Endothelial cell of umbilical vein (primary cell): ENCODE results near the gene AGMO. TPM values are rescaled to one million over a fixed set of nuclear protein-coding genes. Genes with fewer than 3 reads are reported as not detected.

ENCODE experiments used
- BruUV-seq: library from RNA; stranded (reverse); fragments of 400-500 nt; replicated peaks from 2 replicates; lab custom pipeline; 2021; lab: Mats Ljungman, UMichigan
- CTCF ChIA-PET: fragments of 300-600, 350-600 bp; sonication (Branson Sonifier 250); formaldehyde crosslinking; loops from one replicate; lab custom pipeline; 2021; ENCODE audit warnings: antibody characterized with exemption, inconsistent platforms; lab: Charles Lee
- POLR2A ChIA-PET: fragments of 300-600, 350-600 bp; sonication (Branson Sonifier 250); formaldehyde crosslinking; loops from one replicate; lab custom pipeline; 2021; ENCODE audit warnings: antibody characterized with exemption, inconsistent platforms; lab: Charles Lee
- DNase-seq: peaks from one replicate; pipeline ENCODE4 v3.0.0-alpha.2; 2011; ENCODE audit warnings: low read depth, low spot score
- FAIRE-seq: peaks from 2 replicates; lab custom pipeline; 2011; peaks lifted over from hg19 to GRCh38; lab: Jason Lieb, UNC
- H2AFZ ChIP-seq: 2 replicates; pipeline ENCODE4 v1.6.0; 2012; ENCODE audit warnings: low read depth, low read length, control low read depth, inconsistent platforms
- H3K27ac ChIP-seq: 2 replicates; pipeline ENCODE4 v1.5.1; 2011; ENCODE audit warnings: low read depth, mild to moderate bottlenecking, control low read depth, low read length, moderate library complexity; ENCODE audit not compliant: insufficient read depth
- H3K27me3 ChIP-seq, 2 experiments: 2 replicates each; pipeline versions ENCODE4 v1.6.0 to v1.6.1; 2011; ENCODE audit warnings: low read length in 2 of 2, mixed read lengths in 1 of 2; ENCODE audit not compliant: control insufficient read depth in 2 of 2, insufficient read depth in 2 of 2
- H3K36me3 ChIP-seq, 2 experiments: 2 replicates in 1 of 2; 3 replicates in 1 of 2; pipeline ENCODE4 v1.5.1; 2011; ENCODE audit warnings: low read length in 2 of 2, mild to moderate bottlenecking in 1 of 2, moderate library complexity in 1 of 2; ENCODE audit not compliant: control insufficient read depth in 2 of 2, insufficient read depth in 2 of 2; ENCODE audit errors: extremely low read depth in 1 of 2
- H3K4me1 ChIP-seq: 3 replicates; pipeline ENCODE4 v1.5.1; 2011; ENCODE audit warnings: mild to moderate bottlenecking, low read length; ENCODE audit not compliant: control insufficient read depth, insufficient read depth; ENCODE audit errors: extremely low read depth
- H3K4me2 ChIP-seq: 2 replicates; pipeline ENCODE4 v1.6.1; 2011; ENCODE audit warnings: low read length, control low read depth, mixed read lengths; ENCODE audit not compliant: insufficient read depth
- H3K4me3 ChIP-seq, 3 experiments: fragments of 200-600 bp in 1 of 3; sonication (generic), shearing (Covaris generic) in 1 of 3; replicated peaks in 1 of 3; 2 replicates each; pipeline ENCODE4 v1.5.1; 2011 to 2016; ENCODE audit warnings: control low read depth in 3 of 3, low read length in 3 of 3, mild to moderate bottlenecking in 2 of 3, inconsistent platforms in 1 of 3, low read depth in 1 of 3, moderate library complexity in 1 of 3; ENCODE audit not compliant: insufficient read depth in 1 of 3
- H3K79me2 ChIP-seq: 2 replicates; pipeline ENCODE4 v1.6.0; 2012; ENCODE audit warnings: low read length, inconsistent platforms; ENCODE audit not compliant: control insufficient read depth, insufficient read depth
- H3K9ac ChIP-seq: replicated peaks from 2 replicates; pipeline ENCODE3; 2011; ENCODE audit warnings: low read length, control low read depth; ENCODE audit not compliant: insufficient read depth; ENCODE audit errors: extremely low read depth
- H3K9me1 ChIP-seq: replicated peaks from 3 replicates; pipeline ENCODE4 v1.6.0; 2011; ENCODE audit warnings: mild to moderate bottlenecking, low read length; ENCODE audit not compliant: control insufficient read depth, insufficient read depth; ENCODE audit errors: extremely low read depth
- H3K9me3 ChIP-seq: replicated peaks from 2 replicates; pipeline ENCODE4 v1.5.1; 2012; ENCODE audit warnings: low read length, inconsistent platforms; ENCODE audit not compliant: control insufficient read depth, insufficient read depth
- H4K20me1 ChIP-seq: replicated peaks from 2 replicates; pipeline ENCODE3; 2011; ENCODE audit warnings: mild to moderate bottlenecking, low read length; ENCODE audit not compliant: control insufficient read depth, insufficient read depth; ENCODE audit errors: extremely low read depth
- EZH2 ChIP-seq: IDR thresholded peaks from 2 replicates; pipeline ENCODE4 v1.6.1; 2012; ENCODE audit warnings: borderline replicate concordance, low read depth, mild to moderate bottlenecking, moderate library complexity, low read length, inconsistent platforms; ENCODE audit not compliant: severe bottlenecking
- FOS ChIP-seq: IDR thresholded peaks from 2 replicates; pipeline ENCODE4 v1.6.1; 2011; ENCODE audit warnings: mild to moderate bottlenecking, low read length, moderate library complexity, borderline replicate concordance; ENCODE audit not compliant: insufficient read depth
- GATA2 ChIP-seq: IDR thresholded peaks from 2 replicates; pipeline ENCODE4 v1.7.0; 2011; ENCODE audit warnings: low read depth, mild to moderate bottlenecking, moderate library complexity, mixed read lengths, low read length; ENCODE audit not compliant: insufficient read length, insufficient read depth
- JUN ChIP-seq: IDR thresholded peaks from 2 replicates; pipeline ENCODE4 v1.6.1; 2011; ENCODE audit warnings: borderline replicate concordance, low read depth; ENCODE audit not compliant: insufficient read length, insufficient read depth
- MYC ChIP-seq: IDR thresholded peaks from one replicate; pipeline ENCODE4 v1.6.1; 2011; ENCODE audit warnings: mild to moderate bottlenecking, low read depth, low read length
- POLR2A ChIP-seq: IDR thresholded peaks from 2 replicates; pipeline ENCODE4 v1.6.1; 2012; ENCODE audit warnings: low read depth, mild to moderate bottlenecking, control low read depth, low read length
- POLR2AphosphoS5 ChIP-seq: IDR thresholded peaks from 2 replicates; pipeline ENCODE4 v1.6.1; 2012; ENCODE audit warnings: low read depth, mild to moderate bottlenecking, control low read depth, low read length, moderate library complexity; ENCODE audit not compliant: insufficient read depth
- dilution Hi-C: fragments of 300-500 bp; cut with MboI; formaldehyde crosslinking; loops from one replicate; pipeline ENCODE4 v1.15.0; 2019; ENCODE audit warnings: low sequenced_read_pairs; ENCODE audit not compliant: extremely low pct_ligation_motif_present
- intact Hi-C: fragments of 100-400 bp; cut with micrococcal nuclease; formaldehyde crosslinking; loops from one replicate; pipeline ENCODE4 v1.10.0; 2022
- polyA plus RNA-seq, 4 experiments: library from polyadenylated mRNA; depleted of rRNA in 3 of 4; stranded (reverse) in 3 of 4; unstranded in 1 of 4; fragments of >200 nt; gene quantifications; 2 replicates each; pipeline versions ENCODE4 v1.2.1 to v1.2.3, GENCODE V29; 2011 to 2012; ENCODE audit warnings: missing spikeins in 1 of 4
- total RNA-seq: library from RNA; stranded (reverse); gene quantifications from 2 replicates; pipeline ENCODE4 v1.2.3, GENCODE V29; 2021
- TF ChIP-seq, protein P1 (sequence below): IDR thresholded peaks from 2 replicates; pipeline ENCODE4 v1.6.1; 2011; ENCODE audit not compliant: insufficient read depth, insufficient read length
- TF ChIP-seq, protein P2 (sequence below), 2 donors: IDR thresholded peaks; 1 replicate in 1 of 2; 2 replicates in 1 of 2; pipeline ENCODE4 v1.5.1; 2011; ENCODE audit warnings: low read length in 2 of 2, mild to moderate bottlenecking in 2 of 2, moderate library complexity in 2 of 2, control low read depth in 1 of 2, inconsistent platforms in 1 of 2, low read depth in 1 of 2; ENCODE audit not compliant: insufficient read depth in 1 of 2; ENCODE audit errors: extremely low read depth in 1 of 2

The AGMO gene
- total and polyA plus RNA-seq, 2 donors (not counting 3 experiments of a cell fraction or from before 2014, with no cell fraction given), result 0.23 to 0.40 TPM

DNA sequence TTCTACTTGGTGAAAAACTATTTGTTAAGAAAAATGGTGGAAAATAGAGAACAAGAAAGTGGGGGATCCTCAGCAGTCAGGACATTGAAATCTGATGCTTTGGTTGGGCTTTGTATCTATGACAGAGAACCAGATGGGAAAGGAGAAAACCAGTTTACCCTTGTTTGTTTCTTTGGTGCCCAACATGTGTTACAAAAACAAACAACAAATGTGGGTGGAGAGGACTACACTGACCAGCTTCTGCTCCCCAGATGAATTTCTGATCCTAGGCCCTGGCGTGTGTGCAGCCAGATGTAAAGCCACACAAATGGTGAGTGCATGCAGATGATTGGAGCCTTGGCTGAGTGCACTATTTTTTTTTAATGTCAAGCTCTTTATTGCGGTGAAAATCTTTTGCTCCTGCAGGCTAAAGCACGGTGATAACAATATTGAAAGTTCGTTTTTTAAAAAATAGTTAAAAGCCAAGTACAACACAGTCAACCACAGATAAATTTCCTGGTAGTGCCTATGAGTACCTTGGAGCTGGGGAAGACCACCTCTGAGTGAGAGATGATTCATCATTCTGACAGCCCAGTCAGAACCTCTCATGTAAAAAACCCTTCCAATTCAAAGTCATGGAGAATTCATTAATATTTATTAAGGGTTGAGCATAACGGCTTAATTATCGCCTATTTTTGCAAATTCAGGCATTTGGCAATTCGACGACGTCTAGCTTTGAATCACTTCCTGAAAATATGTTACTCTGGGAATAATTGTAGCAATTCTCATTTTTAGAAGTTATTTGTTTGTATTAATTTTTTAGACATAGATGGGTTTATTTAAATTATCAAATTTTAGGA, 163.7 kb downstream of the AGMO start:
- Histone ChIP-seq H3K79me2 (no peaks in the 10 kb centered on the region), H3K9ac (no peak overlapping the region), H2AFZ (no peak overlapping the region), H3K9me3 (no peaks in the 10 kb centered on the region), H3K4me1 (no peaks in the 10 kb centered on the region), H4K20me1 (no peaks in the 10 kb centered on the region), H3K27ac (no peak overlapping the region), H3K4me2 (no peak overlapping the region), H3K9me1 (no peaks in the 10 kb centered on the region), H3K4me3 (no peak overlapping the region), H3K36me3 (no peaks in the 10 kb centered on the region), H3K27me3 (no peaks in the 10 kb centered on the region)
- POLR2A ChIA-PET, result no interaction called here
- BruUV-seq, result no TSS peak
- dilution Hi-C loops (no loop called here), intact Hi-C loops (no loop called here)
- TF ChIP-seq FOS (no peak), JUN (no peak), POLR2AphosphoS5 (no peak), POLR2A (no peak), MYC (no peak), GATA2 (no peak), EZH2 (no peak)
- TF ChIP-seq, protein P1, sequence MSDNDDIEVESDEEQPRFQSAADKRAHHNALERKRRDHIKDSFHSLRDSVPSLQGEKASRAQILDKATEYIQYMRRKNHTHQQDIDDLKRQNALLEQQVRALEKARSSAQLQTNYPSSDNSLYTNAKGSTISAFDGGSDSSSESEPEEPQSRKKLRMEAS, result no peak
- TF ChIP-seq, protein P2, sequence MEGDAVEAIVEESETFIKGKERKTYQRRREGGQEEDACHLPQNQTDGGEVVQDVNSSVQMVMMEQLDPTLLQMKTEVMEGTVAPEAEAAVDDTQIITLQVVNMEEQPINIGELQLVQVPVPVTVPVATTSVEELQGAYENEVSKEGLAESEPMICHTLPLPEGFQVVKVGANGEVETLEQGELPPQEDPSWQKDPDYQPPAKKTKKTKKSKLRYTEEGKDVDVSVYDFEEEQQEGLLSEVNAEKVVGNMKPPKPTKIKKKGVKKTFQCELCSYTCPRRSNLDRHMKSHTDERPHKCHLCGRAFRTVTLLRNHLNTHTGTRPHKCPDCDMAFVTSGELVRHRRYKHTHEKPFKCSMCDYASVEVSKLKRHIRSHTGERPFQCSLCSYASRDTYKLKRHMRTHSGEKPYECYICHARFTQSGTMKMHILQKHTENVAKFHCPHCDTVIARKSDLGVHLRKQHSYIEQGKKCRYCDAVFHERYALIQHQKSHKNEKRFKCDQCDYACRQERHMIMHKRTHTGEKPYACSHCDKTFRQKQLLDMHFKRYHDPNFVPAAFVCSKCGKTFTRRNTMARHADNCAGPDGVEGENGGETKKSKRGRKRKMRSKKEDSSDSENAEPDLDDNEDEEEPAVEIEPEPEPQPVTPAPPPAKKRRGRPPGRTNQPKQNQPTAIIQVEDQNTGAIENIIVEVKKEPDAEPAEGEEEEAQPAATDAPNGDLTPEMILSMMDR (IDR thresholded peaks at IDR 0.05; ENCODE audit: extremely low read depth in 1 of 2, insufficient read depth in 1 of 2, low read depth in 1 of 2, low read length in 2 of 2), result no peak
- no peak for FAIRE-seq
- CTCF ChIA-PET, result interaction anchor here (1.3 to 2.3 kb wide), 4 partner anchors 9 to 700 kb away, joined by 3 to 8 read pairs (median 4); no protein-coding TSS in a partner anchor
- no peak for DNase-seq
